IMR-90 (cell line): ENCODE measurements around the gene RAB11A. TPM values are rescaled to one million over a fixed set of nuclear protein-coding genes. Genes with fewer than 3 reads are reported as not detected.

ENCODE experiments used
- ATAC-seq: fragments of 200-7000 bp; cut with Tn5 transposase; 2 replicates; pipeline ENCODE4 v1.9.1; 2020; ENCODE audit warnings: low read depth, mild to moderate bottlenecking, moderate library complexity
- BruUV-seq: library from RNA; stranded (reverse); fragments of 400-500 nt; replicated peaks from 2 replicates; lab custom pipeline; 2021; lab: Mats Ljungman, UMichigan
- CTCF ChIA-PET: fragments of 300-600 bp; formaldehyde crosslinking; extraction: SDS; loops from one replicate; lab custom pipeline; 2021; ENCODE audit warnings: antibody characterized with exemption; lab: Yijun Ruan, JAX
- POLR2A ChIA-PET: fragments of 300-600 bp; sonication (Branson Sonifier 250); formaldehyde crosslinking; loops from one replicate; lab custom pipeline; 2022; ENCODE audit warnings: antibody characterized with exemption; ENCODE audit not compliant: unreplicated experiment; lab: Charles Lee
- DNase-seq: peaks from one replicate; pipeline ENCODE4 v3.0.0; 2013
- H2AFZ ChIP-seq: replicated peaks from 2 replicates; pipeline ENCODE3; 2013; ENCODE audit warnings: low read length, mild to moderate bottlenecking; ENCODE audit not compliant: poor library complexity
- H2AK5ac ChIP-seq: 2 replicates; pipeline ENCODE4 v1.6.1; 2013; ENCODE audit warnings: low read depth, low read length, inconsistent platforms
- H2AK9ac ChIP-seq: replicated peaks from 2 replicates; pipeline ENCODE3; 2013; ENCODE audit warnings: mild to moderate bottlenecking, low read depth, low read length, moderate library complexity; ENCODE audit not compliant: poor library complexity
- H2BK120ac ChIP-seq: 2 replicates; pipeline ENCODE4 v1.6.1; 2013; ENCODE audit warnings: low read depth, low read length, inconsistent platforms
- H2BK15ac ChIP-seq: 3 replicates; pipeline ENCODE4 v1.6.1; 2013; ENCODE audit warnings: low read depth, low read length, inconsistent platforms
- H2BK20ac ChIP-seq: 2 replicates; pipeline ENCODE4 v1.6.1; 2013; ENCODE audit warnings: low read depth, mild to moderate bottlenecking, inconsistent platforms, low read length, moderate library complexity
- H2BK5ac ChIP-seq: 2 replicates; pipeline ENCODE4 v1.6.1; 2013; ENCODE audit warnings: mild to moderate bottlenecking, low read depth, low read length, inconsistent platforms; ENCODE audit not compliant: poor library complexity, severe bottlenecking
- H3K14ac ChIP-seq: replicated peaks from 2 replicates; pipeline ENCODE4 v1.6.1; 2013; ENCODE audit warnings: low read depth, low read length, inconsistent platforms
- H3K18ac ChIP-seq: 2 replicates; pipeline ENCODE4 v1.6.1; 2013; ENCODE audit warnings: low read depth, low read length, control low read depth
- H3K23ac ChIP-seq: 2 replicates; pipeline ENCODE4 v1.6.1; 2013; ENCODE audit warnings: low read depth, low read length, inconsistent platforms
- H3K27ac ChIP-seq: 2 replicates; pipeline ENCODE4 v1.5.1; 2013; ENCODE audit warnings: mild to moderate bottlenecking, control low read depth, low read length; ENCODE audit not compliant: insufficient read depth
- H3K27me3 ChIP-seq: 2 replicates; pipeline ENCODE4 v1.6.1; 2013; ENCODE audit warnings: low read length; ENCODE audit not compliant: control insufficient read depth, insufficient read depth
- H3K36me3 ChIP-seq: 2 replicates; pipeline ENCODE4 v1.6.1; 2013; ENCODE audit warnings: low read length, mixed read lengths; ENCODE audit not compliant: control insufficient read depth, insufficient read depth
- H3K4ac ChIP-seq: 2 replicates; pipeline ENCODE4 v1.6.1; 2013; ENCODE audit warnings: low read depth, low read length, inconsistent platforms
- H3K4me1 ChIP-seq: 2 replicates; pipeline ENCODE4 v1.6.1; 2013; ENCODE audit warnings: low read length, mixed read lengths; ENCODE audit not compliant: control insufficient read depth, insufficient read depth
- H3K4me2 ChIP-seq: 2 replicates; pipeline ENCODE4 v1.6.1; 2013; ENCODE audit warnings: low read depth, mild to moderate bottlenecking, control low read depth, low read length, moderate library complexity
- H3K4me3 ChIP-seq: 2 replicates; pipeline ENCODE4 v1.5.1; 2013; ENCODE audit warnings: low read depth, mild to moderate bottlenecking, control low read depth, low read length, moderate library complexity; ENCODE audit not compliant: insufficient read depth
- H3K56ac ChIP-seq: 2 replicates; pipeline ENCODE4 v1.6.1; 2013; ENCODE audit warnings: low read length, inconsistent platforms; ENCODE audit not compliant: insufficient read depth; ENCODE audit errors: extremely low read depth
- H3K79me1 ChIP-seq, 2 experiments: 2 replicates each; pipeline ENCODE4 v1.6.1; 2013; ENCODE audit warnings: low read length in 2 of 2, inconsistent platforms in 1 of 2, low read depth in 1 of 2
- H3K9ac ChIP-seq: 2 replicates; pipeline ENCODE4 v1.6.1; 2013; ENCODE audit warnings: low read depth, low read length, control low read depth
- H3K9me1 ChIP-seq: 2 replicates; pipeline ENCODE4 v1.6.1; 2013; ENCODE audit warnings: low read length, inconsistent platforms; ENCODE audit not compliant: insufficient read depth
- H3K9me3 ChIP-seq: 2 replicates; pipeline ENCODE4 v1.6.1; 2013; ENCODE audit warnings: low read length; ENCODE audit not compliant: control insufficient read depth, insufficient read depth
- H4K20me1 ChIP-seq: 2 replicates; pipeline ENCODE4 v1.6.1; 2013; ENCODE audit warnings: low read length, inconsistent platforms; ENCODE audit not compliant: insufficient read depth
- H4K5ac ChIP-seq: 2 replicates; pipeline ENCODE4 v1.6.1; 2013; ENCODE audit warnings: mild to moderate bottlenecking, low read depth, low read length, control low read depth
- H4K8ac ChIP-seq, 2 experiments: 2 replicates each; pipeline ENCODE4 v1.6.1; 2013; ENCODE audit warnings: low read depth in 2 of 2, low read length in 2 of 2, control low read depth in 1 of 2, inconsistent platforms in 1 of 2
- H4K91ac ChIP-seq: 2 replicates; pipeline ENCODE4 v1.6.1; 2013; ENCODE audit warnings: low read depth, low read length, inconsistent platforms; ENCODE audit not compliant: insufficient read depth
- BHLHE40 ChIP-seq: fragments of 150-350 bp; IDR thresholded peaks from 2 replicates; pipeline ENCODE4 v1.6.1; 2016; ENCODE audit warnings: mild to moderate bottlenecking, low read depth, low read length
- CEBPB ChIP-seq: IDR thresholded peaks from 2 replicates; pipeline ENCODE4 v1.6.1; 2012; ENCODE audit warnings: low read depth, low read length, improper control_type of control experiment
- CHD1 ChIP-seq: IDR thresholded peaks from 2 replicates; pipeline ENCODE4 v1.6.1; 2012; ENCODE audit warnings: low read depth, low read length, improper control_type of control experiment
- CTCF ChIP-seq: conservative IDR thresholded peaks from 2 replicates; pipeline ENCODE4 v1.5.1; 2012; ENCODE audit warnings: mild to moderate bottlenecking, low read depth, low read length, improper control_type of control experiment
- FOS ChIP-seq: fragments of 150-350 bp; IDR thresholded peaks from 2 replicates; pipeline ENCODE4 v1.6.1; 2016; ENCODE audit warnings: low read depth, low read length
- MAFK ChIP-seq: IDR thresholded peaks from 2 replicates; pipeline ENCODE4 v1.6.1; 2012; ENCODE audit warnings: low read depth, low read length, improper control_type of control experiment
- MAZ ChIP-seq: IDR thresholded peaks from 2 replicates; pipeline ENCODE4 v1.6.1; 2012; ENCODE audit warnings: low read depth, mild to moderate bottlenecking, low read length, improper control_type of control experiment, moderate library complexity, borderline replicate concordance
- MXI1 ChIP-seq: IDR thresholded peaks from 2 replicates; pipeline ENCODE4 v1.6.1; 2012; ENCODE audit warnings: low read depth, mild to moderate bottlenecking, low read length, moderate library complexity, borderline replicate concordance
- NFE2L2 ChIP-seq: fragments of 150-350 bp; IDR thresholded peaks from 2 replicates; pipeline ENCODE4 v1.6.1; 2016; ENCODE audit warnings: low read depth, mild to moderate bottlenecking, low read length
- POLR2A ChIP-seq: IDR thresholded peaks from 2 replicates; pipeline ENCODE4 v1.6.1; 2012; ENCODE audit warnings: mild to moderate bottlenecking, low read depth, low read length
- RAD21 ChIP-seq: IDR thresholded peaks from 2 replicates; pipeline ENCODE4 v1.6.1; 2012; ENCODE audit warnings: low read length, improper control_type of control experiment
- RCOR1 ChIP-seq: IDR thresholded peaks from 2 replicates; pipeline ENCODE4 v1.6.1; 2012; ENCODE audit warnings: mild to moderate bottlenecking, low read length, improper control_type of control experiment; ENCODE audit not compliant: insufficient replicate concordance
- RFX5 ChIP-seq: IDR thresholded peaks from 2 replicates; pipeline ENCODE4 v1.8.0; 2012; ENCODE audit warnings: low read depth, mild to moderate bottlenecking, low read length, moderate library complexity
- SMC3 ChIP-seq: fragments of 150-350 bp; IDR thresholded peaks from 2 replicates; pipeline ENCODE4 v1.6.1; 2016; ENCODE audit warnings: low read depth, mild to moderate bottlenecking, antibody characterized with exemption, low read length, moderate library complexity
- WGBS, 2 experiments: methylation state at CpG; one replicate each; pipeline versions ENCODE4 v1.1.5 to v1.1.7; 2013; ENCODE audit warnings: missing lambda C conversion rate in 2 of 2; ENCODE audit not compliant: insufficient read length in 1 of 2; ENCODE audit errors: extremely low coverage in 2 of 2; 5-methylcytosine and 5-hydroxymethylcytosine counted together
- dilution Hi-C: fragments of 300-500 bp; cut with HindIII; formaldehyde crosslinking; loops from one replicate; pipeline ENCODE4 v1.14.3; 2018; ENCODE audit warnings: low sequenced_read_pairs; ENCODE audit not compliant: unreplicated experiment
- in situ Hi-C: fragments of 300-500 bp; cut with MboI; formaldehyde crosslinking; loops from 3 replicates; pipeline ENCODE4 v1.14.3; 2019; ENCODE audit warnings: low sequenced_read_pairs, inconsistent platforms, mixed read lengths
- intact Hi-C: fragments of 100-400 bp; cut with micrococcal nuclease; formaldehyde crosslinking; loops from 2 replicates; pipeline ENCODE4 v1.10.0; 2022
- polyA plus RNA-seq, 3 experiments: library from polyadenylated mRNA; depleted of rRNA; stranded (reverse); fragments of >200 nt; gene quantifications; 2 replicates each; pipeline ENCODE4 v1.2.3, GENCODE V29; 2012; ENCODE audit warnings: low replicate concordance in 1 of 3
- total RNA-seq: library from RNA; depleted of rRNA; stranded (reverse); fragments of >200 nt; gene quantifications from 2 replicates; pipeline ENCODE4 v1.2.3, GENCODE V29; 2012
- TF ChIP-seq, protein P1 (sequence below): fragments of 150-350 bp; IDR thresholded peaks from 2 replicates; pipeline ENCODE4 v1.6.1; 2016; ENCODE audit warnings: low read depth, mild to moderate bottlenecking, low read length, moderate library complexity, borderline replicate concordance
- TF ChIP-seq, protein P2 (sequence below): fragments of 150-350 bp; IDR thresholded peaks from 2 replicates; pipeline ENCODE4 v1.6.1; 2017; ENCODE audit warnings: mild to moderate bottlenecking, antibody characterized with exemption, low read length, low read depth

The RAB11A gene
- total and polyA plus RNA-seq, 2 of the 4 experiments (the other 2 are of a cell fraction): 341 to 462 TPM

GRCh38 chr15:65906396-65906795, 37.1 kb downstream of the RAB11A start:
- in situ Hi-C loops: loop anchor here (25.0 kb wide), 1 partner anchor 581 kb away; the partner anchor contains the start of gene SNAPC5
- H4K20me1 ChIP-seq: no peaks in the 10 kb centered on the region; the same call in 1 of the 2 replicates

More at GRCh38 chr15:65906396-65906795, 37.1 kb downstream of the RAB11A start:
- Histone ChIP-seq H2BK120ac (no peak overlapping the region), H3K79me1 (peaks cover 0 to 25% of the 10 kb centered on the region in 2 experiments; a peak in 3 of 4 replicates), H3K23ac (no peak overlapping the region), H2AFZ (no peak overlapping the region), H3K9me1 (peaks cover 19% of the 10 kb centered on the region), H3K9ac (no peak overlapping the region), H3K4me3 (no peak overlapping the region), H3K4me1 (peaks cover 3% of the 10 kb centered on the region), H3K36me3 (peaks cover 41% of the 10 kb centered on the region), H3K4ac (no peak overlapping the region), H3K27ac (no peak overlapping the region), H4K8ac (no peak overlapping the region), H2BK15ac (no peak overlapping the region), H3K4me2 (no peak overlapping the region), H2AK5ac (no peak overlapping the region), H4K5ac (no peak overlapping the region), H3K27me3 (no peaks in the 10 kb centered on the region), H4K91ac (no peak overlapping the region), H3K9me3 (no peaks in the 10 kb centered on the region), H3K18ac (no peak overlapping the region), H3K14ac (no peak overlapping the region), H2BK5ac (no peak overlapping the region), H2AK9ac (no peak overlapping the region), H2BK20ac (no peak overlapping the region), H3K56ac (no peak overlapping the region)
- ATAC-seq (no peak), DNase-seq (no peak)
- CTCF ChIA-PET: no interaction called here
- dilution Hi-C loops (no loop called here), intact Hi-C loops (no loop called here)
- no TSS peak for BruUV-seq
- WGBS, 2 experiments: no CpG with 5 or more reads among the region's 1 CpG
- POLR2A ChIA-PET: no interaction called here
- TF ChIP-seq NFE2L2: no peak
- no peak for TF ChIP-seq RFX5
- TF ChIP-seq, protein P1, sequence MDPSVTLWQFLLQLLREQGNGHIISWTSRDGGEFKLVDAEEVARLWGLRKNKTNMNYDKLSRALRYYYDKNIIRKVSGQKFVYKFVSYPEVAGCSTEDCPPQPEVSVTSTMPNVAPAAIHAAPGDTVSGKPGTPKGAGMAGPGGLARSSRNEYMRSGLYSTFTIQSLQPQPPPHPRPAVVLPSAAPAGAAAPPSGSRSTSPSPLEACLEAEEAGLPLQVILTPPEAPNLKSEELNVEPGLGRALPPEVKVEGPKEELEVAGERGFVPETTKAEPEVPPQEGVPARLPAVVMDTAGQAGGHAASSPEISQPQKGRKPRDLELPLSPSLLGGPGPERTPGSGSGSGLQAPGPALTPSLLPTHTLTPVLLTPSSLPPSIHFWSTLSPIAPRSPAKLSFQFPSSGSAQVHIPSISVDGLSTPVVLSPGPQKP: no peak
- no peak for TF ChIP-seq MAFK
- TF ChIP-seq SMC3: no peak
- no peak for TF ChIP-seq MAZ
- TF ChIP-seq RCOR1: no peak
- no peak for TF ChIP-seq FOS
- TF ChIP-seq CTCF: no peak
- TF ChIP-seq, protein P2, sequence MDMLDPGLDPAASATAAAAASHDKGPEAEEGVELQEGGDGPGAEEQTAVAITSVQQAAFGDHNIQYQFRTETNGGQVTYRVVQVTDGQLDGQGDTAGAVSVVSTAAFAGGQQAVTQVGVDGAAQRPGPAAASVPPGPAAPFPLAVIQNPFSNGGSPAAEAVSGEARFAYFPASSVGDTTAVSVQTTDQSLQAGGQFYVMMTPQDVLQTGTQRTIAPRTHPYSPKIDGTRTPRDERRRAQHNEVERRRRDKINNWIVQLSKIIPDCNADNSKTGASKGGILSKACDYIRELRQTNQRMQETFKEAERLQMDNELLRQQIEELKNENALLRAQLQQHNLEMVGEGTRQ: no peak
- no peak for TF ChIP-seq CEBPB
- TF ChIP-seq CHD1: no peak
- TF ChIP-seq BHLHE40: no peak
- no peak for TF ChIP-seq RAD21
- no peak for TF ChIP-seq POLR2A
- TF ChIP-seq MXI1: no peak
